G401 (cell line): Measurements from ENCODE around the gene KCNJ18. TPM values are rescaled to one million over a fixed set of nuclear protein-coding genes. Genes with fewer than 3 reads are reported as not detected.
A peak's percentile ranks its signal among the peaks of the same experiment; 100 is the strongest.
"Not testable (repeated sequence)": the region's sequence is repeated elsewhere in the genome, so short reads cannot be mapped to it uniquely, and the experiment has no call there.

ENCODE experiments used
- DNase-seq: peaks from one replicate; pipeline ENCODE4 v3.0.0-alpha.2; 2015; ENCODE audit warnings: low spot score
- in situ Hi-C: cut with HindIII; loops from 2 replicates; pipeline ENCODE4 v1.10.0; 2016; ENCODE audit warnings: low sequenced_read_pairs, mixed read lengths
- total RNA-seq: library from RNA; depleted of rRNA; stranded (reverse); fragments of >200 nt; shearing (Covaris generic); gene quantifications from 2 replicates; pipeline ENCODE4 v1.2.3, GENCODE V29; 2014

Gene KCNJ18
- total RNA-seq, 1 experiment from 2014 or later: not detected

GRCh38 chr17:21669616-21670360, 22.5 kb upstream of the KCNJ18 start:
- DNase-seq, in situ Hi-C loops: not testable (repeated sequence)

DNA sequence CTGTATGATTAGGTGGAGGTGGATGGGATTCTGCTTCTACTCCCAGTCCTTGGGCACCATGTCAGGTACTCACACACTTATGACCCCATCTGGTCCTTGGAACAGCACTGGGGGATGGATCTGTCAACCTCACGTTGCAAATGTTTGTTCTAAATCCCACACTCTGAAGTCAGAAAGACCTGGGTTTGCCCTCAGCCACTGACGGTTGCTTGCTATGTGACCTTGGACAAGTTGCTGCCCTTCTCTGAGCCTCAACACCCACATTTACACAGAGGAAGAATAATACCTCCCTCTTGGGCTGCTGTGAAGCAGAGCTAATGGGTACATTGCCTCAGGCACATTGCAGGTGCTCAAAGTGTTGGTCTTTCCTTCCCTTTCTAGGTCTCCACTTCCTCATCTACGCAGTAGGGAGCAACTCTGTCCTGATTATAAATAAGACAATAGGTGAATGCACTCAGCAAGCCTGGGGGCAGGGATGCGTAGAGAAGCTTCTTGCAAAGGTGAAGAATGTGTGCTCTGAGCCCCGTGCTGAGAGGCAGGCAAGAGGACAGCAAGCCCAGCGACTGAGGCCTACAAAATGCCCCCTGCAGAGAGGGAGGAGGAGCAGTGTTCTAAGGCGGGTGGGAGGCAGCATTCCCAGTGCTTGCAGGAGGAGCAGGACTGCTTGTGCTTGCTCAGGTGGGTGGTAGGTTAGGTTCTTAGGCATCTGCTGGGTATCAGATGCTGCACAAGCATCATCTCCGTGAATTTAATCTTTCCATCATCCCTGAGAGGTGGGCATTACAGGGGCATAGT, 21.8 kb upstream of the KCNJ18 start:
- DNase-seq, in situ Hi-C loops: not testable (repeated sequence)

DNA sequence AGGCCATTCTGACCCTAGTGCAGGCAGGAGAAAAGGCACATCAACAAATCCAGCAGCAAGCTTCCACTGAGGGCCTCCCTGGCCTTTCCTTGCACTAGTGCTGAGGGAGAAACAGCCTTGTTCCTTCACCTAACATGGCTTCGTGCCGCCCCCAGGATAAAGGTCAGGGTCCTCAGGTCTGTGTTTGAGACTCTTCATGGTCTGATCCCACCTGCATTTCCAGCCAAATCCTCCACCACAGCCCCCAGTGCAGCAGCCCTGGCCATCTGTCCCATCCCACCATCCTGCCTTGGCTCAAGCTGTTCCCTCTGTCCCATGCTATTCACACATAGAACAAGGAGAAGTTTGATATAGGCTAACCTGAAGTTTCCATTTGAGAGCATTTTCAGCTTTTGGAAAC, 20.9 kb upstream of the KCNJ18 start:
- in situ Hi-C loops: not testable (repeated sequence)

GRCh38 chr17:21671871-21672270, 20.5 kb upstream of the KCNJ18 start:
- DNase-seq, in situ Hi-C loops: not testable (repeated sequence)

More for the DNA sequence above, 20.9 kb upstream of the KCNJ18 start:
- not testable (repeated sequence) for DNase-seq

- DNase-seq, in situ Hi-C loops: not testable (repeated sequence)
Observed at GRCh38 chr17:21673451-21674241, 18.7 kb upstream of the KCNJ18 start.

DNA sequence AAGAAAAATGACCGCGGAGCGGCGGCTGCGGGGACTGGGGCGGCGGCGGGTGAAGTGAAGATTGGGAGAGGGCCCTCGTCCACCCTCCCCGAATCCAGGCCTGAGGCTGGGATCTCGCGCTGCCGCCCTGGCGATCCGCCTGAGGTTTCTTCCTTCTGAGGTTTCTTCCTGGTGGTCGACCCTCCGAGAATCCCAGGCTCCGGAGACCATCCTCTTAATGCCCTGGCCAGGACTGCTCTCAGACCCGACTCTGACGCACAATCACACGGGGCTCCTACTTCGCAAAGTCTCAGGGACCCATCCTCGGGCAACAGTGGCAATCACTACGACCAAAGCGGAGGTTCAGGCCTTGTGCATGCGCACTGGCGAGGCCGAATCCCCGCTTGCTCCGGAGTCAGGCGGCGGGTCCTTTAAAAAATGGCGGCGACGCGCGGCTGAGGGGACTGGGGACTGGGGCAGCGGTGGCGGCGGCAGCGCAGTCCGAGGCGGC, 18.0 kb upstream of the KCNJ18 start:
- DNase-seq: no peak
- in situ Hi-C loops: no loop called here

DNA sequence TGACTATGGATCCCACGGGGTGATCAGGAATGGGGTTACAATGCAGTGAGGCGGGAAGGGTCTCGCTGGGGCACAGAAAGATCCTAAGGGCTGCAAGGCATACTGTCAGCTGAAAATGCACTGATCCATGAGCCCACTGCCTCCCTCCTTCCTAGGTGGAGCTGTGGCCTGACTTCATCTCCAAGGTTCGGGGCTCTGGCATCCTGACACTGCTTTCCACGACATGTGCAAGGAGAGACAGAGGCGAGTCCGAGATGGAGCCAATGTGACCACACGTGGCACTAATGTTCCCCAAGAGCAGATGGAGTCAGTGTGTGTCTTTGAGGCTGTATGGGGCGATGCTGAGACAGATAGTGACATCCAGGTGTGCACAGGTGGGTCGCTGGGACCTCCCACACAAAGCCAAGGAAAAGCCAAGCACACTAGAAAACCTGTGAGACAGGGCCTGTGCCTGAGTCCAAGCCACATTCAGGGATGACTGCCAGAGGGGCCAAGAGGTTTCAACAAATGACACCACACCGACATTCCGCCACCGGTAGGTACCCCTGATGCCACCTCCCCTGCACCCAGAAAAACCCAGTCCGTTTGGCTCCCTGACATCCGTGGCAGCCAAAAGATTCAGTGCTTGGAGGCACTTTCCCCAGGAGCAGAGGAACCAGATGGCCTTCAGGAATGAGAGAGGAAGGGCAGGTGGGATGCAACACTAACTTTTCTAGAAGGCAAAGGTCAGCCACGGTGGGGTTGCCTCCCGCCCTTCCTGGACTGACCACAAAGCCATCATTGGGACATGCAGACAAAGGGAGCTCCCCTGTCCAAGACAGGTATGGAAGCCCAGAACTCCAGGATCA, 17.2 kb upstream of the KCNJ18 start:
- in situ Hi-C loops, DNase-seq: not testable (repeated sequence)

GRCh38 chr17:21675739-21676130, 16.6 kb upstream of the KCNJ18 start:
- DNase-seq, in situ Hi-C loops: not testable (repeated sequence)

DNA sequence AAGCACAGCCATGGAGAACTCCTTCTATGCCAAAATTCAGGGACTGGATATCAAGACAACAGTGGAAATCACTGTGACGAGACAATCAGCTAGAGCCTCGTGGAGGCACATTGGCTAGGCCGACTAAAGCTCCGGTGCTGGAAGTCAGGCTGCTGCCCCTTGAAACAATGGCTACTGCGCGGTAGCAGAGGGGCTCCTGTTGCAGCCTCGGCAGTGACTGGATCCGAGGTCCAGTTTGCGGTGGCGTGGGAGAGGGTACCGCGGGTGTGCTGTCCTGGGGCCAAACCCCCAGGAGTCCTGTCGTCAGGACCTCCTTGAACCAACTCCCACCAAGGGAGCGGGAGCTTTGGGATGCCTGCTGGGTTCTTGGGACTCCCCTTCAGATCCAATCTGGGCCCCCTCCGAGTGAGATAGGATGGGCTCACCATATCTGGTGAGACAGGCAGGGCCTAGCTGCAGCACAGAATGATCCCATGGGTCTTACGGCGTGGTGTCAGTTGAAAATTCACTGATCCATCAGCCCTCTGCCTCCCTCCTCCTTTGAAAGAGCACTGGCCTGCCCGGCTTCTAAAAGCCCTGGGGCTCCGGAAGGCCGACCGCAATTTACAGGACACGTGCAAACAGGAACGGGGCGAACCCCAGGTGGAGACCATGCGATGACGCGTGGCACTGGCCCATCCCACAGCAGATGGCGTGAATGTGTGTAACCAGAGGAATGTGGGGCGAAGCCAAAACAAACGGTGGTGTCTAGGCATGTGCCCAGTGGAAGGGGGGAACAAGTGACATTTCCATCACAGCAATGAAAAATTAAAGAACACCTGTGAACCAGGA, 15.8 kb upstream of the KCNJ18 start:
- in situ Hi-C loops: no loop called here
- DNase-seq: peak; percentile 58

DNA sequence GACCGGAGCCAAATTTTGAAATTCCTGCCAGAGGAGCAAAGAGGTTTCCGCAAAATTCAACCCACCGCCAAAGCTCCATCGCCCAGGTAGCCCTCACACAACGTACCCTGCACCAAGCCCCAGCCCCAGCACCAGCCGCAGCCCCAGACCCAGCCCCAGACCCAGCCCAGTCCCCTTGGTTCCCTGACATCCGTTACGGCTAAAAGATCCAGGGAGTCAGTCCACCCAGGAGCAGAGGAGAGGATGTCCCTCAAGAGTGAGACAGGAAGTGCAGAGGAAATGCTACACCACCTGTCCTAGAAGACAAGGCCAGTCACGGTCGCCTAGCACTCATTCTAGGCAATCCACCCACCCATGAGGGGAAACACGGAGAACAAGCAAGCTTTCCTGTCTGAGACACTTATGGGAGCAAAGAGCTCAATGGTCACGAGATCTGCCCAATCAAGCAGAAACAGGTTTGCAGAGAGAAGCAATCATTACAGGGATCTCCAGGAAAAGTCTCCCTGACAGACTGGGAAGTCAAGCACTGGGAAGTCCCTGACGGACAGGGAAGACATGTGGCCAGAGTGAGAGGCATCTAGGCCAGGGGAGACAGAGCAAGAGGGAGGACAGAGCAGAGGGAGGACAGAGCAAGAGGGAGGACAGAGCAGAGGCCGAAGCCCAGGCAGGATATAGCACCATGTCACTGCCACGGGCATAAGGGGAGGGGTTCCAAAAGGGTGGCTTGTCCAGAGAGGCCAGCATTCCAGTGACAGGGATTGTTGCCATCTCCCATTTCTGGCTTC, 15.0 kb upstream of the KCNJ18 start:
- peak; percentile 36 for DNase-seq
- in situ Hi-C loops: no loop called here

DNA sequence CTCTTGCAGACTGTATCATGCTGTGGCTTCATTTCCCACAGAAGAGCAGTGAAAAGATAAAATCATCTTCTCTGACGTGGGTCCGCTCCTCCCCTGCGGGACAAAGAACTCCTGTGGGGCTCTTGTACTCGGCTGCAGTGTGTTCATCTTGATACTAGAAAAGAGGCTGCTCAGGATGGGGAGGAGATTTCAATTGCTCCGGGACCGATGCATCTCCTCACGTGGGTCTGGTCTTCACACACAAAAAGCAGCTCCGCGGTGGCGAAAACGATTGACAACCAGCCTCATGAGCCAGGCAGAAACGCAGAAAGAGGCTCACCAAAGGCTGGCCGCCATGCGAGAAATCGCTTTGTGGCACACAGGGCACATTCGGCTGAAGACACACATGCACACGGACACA, 14.4 kb upstream of the KCNJ18 start:
- DNase-seq: peak; percentile 45
- in situ Hi-C loops: no loop called here

GRCh38 chr17:21678393-21679081, 13.8 kb upstream of the KCNJ18 start:
- in situ Hi-C loops: no loop called here
- DNase-seq: peak; percentile 59

GRCh38 chr17:21679256-21680146, 12.8 kb upstream of the KCNJ18 start:
- DNase-seq: no peak
- in situ Hi-C loops: no loop called here

GRCh38 chr17:21680366-21680765, 12.0 kb upstream of the KCNJ18 start:
- DNase-seq: no peak
- in situ Hi-C loops: no loop called here

GRCh38 chr17:21680850-21681351, 11.4 kb upstream of the KCNJ18 start:
- DNase-seq, in situ Hi-C loops: not testable (repeated sequence)
